Tongue (tissue), 2 donors: ENCODE measurements around the gene NDUFAF4. TPM values are rescaled to one million over a fixed set of nuclear protein-coding genes. Genes with fewer than 3 reads are reported as not detected.
"Not testable (repeated sequence)": the region's sequence is repeated elsewhere in the genome, so short reads cannot be mapped to it uniquely, and the experiment has no call there.

ENCODE experiments used
- DNase-seq: peaks from one replicate; pipeline ENCODE4 v3.0.0-alpha.2; 2015
- total RNA-seq: library from RNA; depleted of rRNA; stranded (reverse); fragments of >200 nt; gene quantifications from one replicate; pipeline ENCODE4 v1.2.3, GENCODE V29; 2014

Gene NDUFAF4
- total RNA-seq, 1 donor from 2014 or later = 31.0 TPM

GRCh38 chr6:96899019-96899418 lies 1.3 kb upstream of the NDUFAF4 start:
- peak; percentile 56 for DNase-seq

GRCh38 chr6:96898241-96898851 lies 655 bp upstream of the NDUFAF4 start:
- DNase-seq = no peak

- DNase-seq = no peak
Measured at GRCh38 chr6:96889146-96889545, 8.5 kb downstream of the NDUFAF4 start.

GRCh38 chr6:96888745-96889144 lies 8.9 kb downstream of the NDUFAF4 start:
- DNase-seq = no peak

DNA sequence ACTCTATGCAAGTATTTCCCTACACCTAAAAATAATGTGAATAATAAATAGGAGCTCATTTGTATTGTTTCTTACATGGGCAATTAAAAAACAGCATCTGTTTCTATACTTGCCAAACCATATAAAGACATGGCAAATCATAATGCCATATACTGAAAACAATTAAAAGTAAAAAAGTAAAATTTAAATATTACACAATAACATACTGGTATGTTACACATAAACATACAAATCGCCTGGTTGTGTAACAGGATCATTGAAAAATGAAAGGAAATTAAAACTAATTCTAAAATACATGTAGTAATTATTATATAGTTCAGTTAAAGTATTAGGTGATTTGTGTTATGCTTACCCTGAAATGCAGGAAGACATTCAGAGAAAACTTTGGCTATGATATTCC lies 11.2 kb downstream of the NDUFAF4 start:
- no peak for DNase-seq

GRCh38 chr6:96885187-96885631 lies 12.5 kb downstream of the NDUFAF4 start:
- DNase-seq = not testable (repeated sequence)

- no peak for DNase-seq
Measured at GRCh38 chr6:96878143-96878542, 19.5 kb downstream of the NDUFAF4 start.

DNA sequence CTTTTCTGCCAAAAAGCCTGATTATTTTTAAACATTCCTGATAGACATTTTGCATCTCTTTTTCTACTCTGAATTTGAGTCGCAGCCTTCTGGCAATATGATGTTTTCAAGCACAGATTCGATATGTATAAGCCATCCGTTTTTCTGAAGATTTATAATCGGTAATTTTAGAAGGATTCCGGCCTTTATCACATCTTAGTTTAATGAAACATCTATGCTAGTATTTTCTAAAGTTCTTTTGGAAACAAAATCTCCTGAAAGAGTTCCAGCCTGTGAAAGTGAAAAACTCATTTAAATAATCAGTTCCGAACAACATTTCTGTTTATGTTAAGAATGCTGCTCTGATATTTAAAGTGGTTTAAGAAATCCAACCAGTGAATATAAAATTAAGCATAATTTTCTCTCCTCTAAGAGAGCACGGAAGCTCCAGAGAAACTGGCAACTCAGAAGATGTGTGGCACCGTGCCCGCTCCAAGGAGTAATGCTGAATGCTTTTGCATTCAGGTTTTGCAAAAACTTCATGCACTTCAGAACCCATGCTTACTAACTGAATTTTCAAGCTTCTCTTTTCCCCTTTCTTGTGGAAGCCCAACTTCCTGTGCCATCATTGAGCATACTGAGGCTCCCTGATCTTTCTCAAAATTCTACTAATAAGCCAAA lies 20.7 kb downstream of the NDUFAF4 start:
- no peak for DNase-seq

- DNase-seq = no peak
Measured at GRCh38 chr6:96872976-96873375, 24.7 kb downstream of the NDUFAF4 start.

GRCh38 chr6:96865055-96865405 lies 32.7 kb downstream of the NDUFAF4 start:
- DNase-seq = no peak

GRCh38 chr6:96864216-96865054 lies 33.3 kb downstream of the NDUFAF4 start:
- peak; percentile 26 for DNase-seq

GRCh38 chr6:96862560-96862959 lies 35.1 kb downstream of the NDUFAF4 start:
- DNase-seq = no peak

GRCh38 chr6:96861588-96861987 lies 36.1 kb downstream of the NDUFAF4 start:
- DNase-seq = no peak

GRCh38 chr6:96856856-96857255 lies 40.8 kb downstream of the NDUFAF4 start:
- no peak for DNase-seq

GRCh38 chr6:96853083-96853482 lies 44.6 kb downstream of the NDUFAF4 start:
- no peak for DNase-seq

DNA sequence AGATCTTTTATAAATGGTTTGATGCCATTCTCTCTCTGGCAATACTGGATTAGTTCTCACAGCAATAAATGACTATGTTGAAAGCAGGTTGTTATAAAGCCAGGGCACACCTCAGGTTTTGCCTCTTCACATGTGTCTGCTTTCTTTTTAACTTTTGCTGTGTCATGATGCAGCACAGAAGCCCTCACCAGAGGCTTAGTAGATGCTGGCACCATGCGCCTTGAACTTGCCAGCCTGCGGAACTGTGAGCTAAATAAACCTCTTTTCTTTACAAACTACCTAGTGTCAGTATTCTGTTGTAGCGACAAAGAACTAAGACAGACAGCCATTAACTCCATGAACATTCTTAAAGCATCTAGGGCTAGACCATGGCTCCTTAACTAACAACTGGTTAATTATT lies 45.1 kb downstream of the NDUFAF4 start:
- no peak for DNase-seq

- no peak for DNase-seq
Measured at GRCh38 chr6:96851858-96852257, 45.8 kb downstream of the NDUFAF4 start.

DNA sequence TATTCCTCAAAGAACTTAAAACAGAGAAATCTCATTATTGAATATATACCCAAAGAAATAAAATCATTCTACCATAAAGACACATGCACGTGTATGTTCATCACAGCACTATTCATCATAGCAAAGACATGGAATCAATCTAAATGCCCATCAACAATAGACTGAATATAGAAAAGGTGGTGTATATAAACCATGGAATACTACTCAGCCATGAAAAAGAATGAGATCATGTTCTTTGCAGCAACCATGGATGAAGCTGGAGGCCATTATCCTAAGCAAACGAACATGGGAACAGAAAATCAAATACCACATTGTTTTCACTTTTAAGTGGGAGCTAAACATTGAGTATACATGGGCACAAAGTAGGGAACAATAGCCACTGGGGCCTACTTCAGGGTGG lies 48.1 kb downstream of the NDUFAF4 start:
- no peak for DNase-seq

GRCh38 chr6:96844530-96844929 lies 53.2 kb downstream of the NDUFAF4 start:
- no peak for DNase-seq

- DNase-seq = no peak
Measured at GRCh38 chr6:96841345-96841744, 56.3 kb downstream of the NDUFAF4 start.
